Skeletal muscle tissue (tissue), 4 donors: ENCODE measurements around the gene TMEM94. TPM values are rescaled to one million over a fixed set of nuclear protein-coding genes. Genes with fewer than 3 reads are reported as not detected.

Experiments used
- H3K27ac ChIP-seq: one replicate; pipeline ENCODE4 v1.7.0; 2013; ENCODE audit warnings: mild to moderate bottlenecking, low read depth, low read length, inconsistent platforms
- H3K27me3 ChIP-seq, 3 donors: one replicate each; pipeline ENCODE4 v1.7.0; 2013; ENCODE audit warnings: low read length in 3 of 3; ENCODE audit not compliant: control insufficient read depth in 3 of 3, insufficient read depth in 3 of 3
- H3K36me3 ChIP-seq, 3 donors: one replicate each; pipeline ENCODE4 v1.7.0; 2013; ENCODE audit warnings: low read length in 3 of 3; ENCODE audit not compliant: control insufficient read depth in 3 of 3, insufficient read depth in 3 of 3
- H3K4me1 ChIP-seq, 3 donors: one replicate each; pipeline ENCODE4 v1.7.0; 2013; ENCODE audit warnings: low read length in 3 of 3, mild to moderate bottlenecking in 3 of 3; ENCODE audit not compliant: control insufficient read depth in 3 of 3, insufficient read depth in 3 of 3
- H3K4me3 ChIP-seq, 3 donors: one replicate each; pipeline ENCODE4 v1.7.0; 2013; ENCODE audit warnings: low read length in 3 of 3
- H3K9ac ChIP-seq, 3 donors: one replicate each; pipeline ENCODE4 v1.7.0; 2013; ENCODE audit warnings: low read length in 3 of 3, mild to moderate bottlenecking in 3 of 3, moderate library complexity in 2 of 3, low read depth in 1 of 3
- H3K9me3 ChIP-seq, 3 donors: one replicate each; pipeline ENCODE4 v1.7.0; 2013; ENCODE audit warnings: low read length in 3 of 3; ENCODE audit not compliant: control insufficient read depth in 3 of 3
- total RNA-seq: library from RNA; depleted of rRNA; stranded (reverse); fragments of >200 nt; gene quantifications from one replicate; pipeline ENCODE4 v1.2.3, GENCODE V29; 2014
- donor health status: Osteomylitis.

Gene TMEM94
- total RNA-seq, 1 donor from 2014 or later: 18.3 TPM

DNA sequence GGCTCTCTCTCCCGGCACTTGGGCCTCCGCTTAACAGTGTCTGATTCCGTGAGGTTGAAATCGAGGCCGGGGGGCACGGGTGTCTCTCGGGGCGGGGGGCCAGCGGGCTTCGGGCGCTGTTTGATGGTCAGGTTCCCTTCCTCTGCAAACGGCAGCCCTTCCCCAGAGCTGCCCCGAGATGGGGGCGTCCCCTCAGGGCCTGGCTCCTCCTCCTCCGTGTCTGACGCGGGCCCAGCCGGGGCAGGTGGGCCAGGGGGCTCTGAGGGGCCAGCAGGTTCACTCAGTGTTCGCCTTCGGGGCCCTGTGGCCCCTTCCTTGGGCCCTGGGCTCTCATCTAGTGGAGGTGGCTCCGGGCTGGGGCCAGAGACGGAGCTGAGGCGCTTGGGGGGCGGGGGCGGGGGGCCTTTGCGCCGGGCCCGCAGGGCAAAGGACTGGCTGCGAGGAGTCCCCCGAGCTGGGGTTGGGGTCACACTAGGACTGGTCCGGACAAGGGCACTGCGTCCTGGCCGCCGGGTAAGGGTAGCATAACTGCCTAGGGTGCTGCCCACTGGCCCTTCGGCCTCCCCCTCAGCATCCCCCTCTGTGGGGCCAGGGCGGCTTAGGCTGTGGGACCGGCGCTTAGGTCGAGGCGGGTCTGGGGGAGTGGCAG lies 45.8 kb downstream of the TMEM94 start:
- Histone ChIP-seq H3K27me3 (no peaks in the 10 kb centered on the region), H3K4me1 (peaks cover 20 to 46% (median 33%) of the 10 kb centered on the region in 3 donors), H3K27ac (peak overlapping the region; percentile 25), H3K36me3 (peaks cover 45 to 54% (median 47%) of the 10 kb centered on the region in 3 donors), H3K9ac (no peak overlapping the region), H3K4me3 (no peak overlapping the region), H3K9me3 (no peaks in the 10 kb centered on the region)

DNA sequence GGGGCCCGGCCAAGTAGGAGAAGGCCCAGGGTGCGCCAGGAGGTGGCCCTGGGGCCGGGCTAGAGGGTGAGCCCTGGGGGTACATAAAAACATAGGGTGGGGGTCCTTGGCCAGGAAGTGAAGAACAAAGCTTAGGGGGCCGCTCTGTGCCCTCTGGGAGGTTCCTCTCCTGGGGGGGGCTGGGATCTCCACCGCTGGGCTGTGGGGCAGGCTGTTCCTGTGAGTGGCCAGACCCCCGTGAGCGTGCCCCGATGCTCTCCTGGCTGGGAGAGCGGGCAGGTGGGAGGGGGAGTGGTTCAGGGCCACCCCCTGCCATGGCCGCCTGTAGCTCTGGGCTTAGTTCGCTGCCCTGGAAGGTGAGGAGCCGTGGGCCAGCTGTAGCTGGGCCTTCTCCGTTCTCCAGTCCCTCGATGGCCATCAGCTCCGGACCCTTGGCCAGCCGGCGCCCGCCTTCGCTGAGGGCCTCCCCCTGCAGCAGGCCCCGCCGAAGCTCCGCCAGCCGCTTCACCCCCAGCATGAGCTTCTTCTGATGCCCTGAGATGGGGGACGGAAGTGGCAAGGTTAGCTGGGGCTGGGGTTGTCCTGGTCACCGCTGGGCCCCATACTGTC lies 46.4 kb downstream of the TMEM94 start:
- Histone ChIP-seq H3K27me3 (no peaks in the 10 kb centered on the region), H3K9me3 (no peaks in the 10 kb centered on the region), H3K4me3 (no peak overlapping the region), H3K27ac (peak overlapping the region; percentile 25), H3K9ac (no peak overlapping the region), H3K36me3 (peaks cover 45 to 53% (median 46%) of the 10 kb centered on the region in 3 donors), H3K4me1 (peaks cover 20 to 46% (median 33%) of the 10 kb centered on the region in 3 donors)

DNA sequence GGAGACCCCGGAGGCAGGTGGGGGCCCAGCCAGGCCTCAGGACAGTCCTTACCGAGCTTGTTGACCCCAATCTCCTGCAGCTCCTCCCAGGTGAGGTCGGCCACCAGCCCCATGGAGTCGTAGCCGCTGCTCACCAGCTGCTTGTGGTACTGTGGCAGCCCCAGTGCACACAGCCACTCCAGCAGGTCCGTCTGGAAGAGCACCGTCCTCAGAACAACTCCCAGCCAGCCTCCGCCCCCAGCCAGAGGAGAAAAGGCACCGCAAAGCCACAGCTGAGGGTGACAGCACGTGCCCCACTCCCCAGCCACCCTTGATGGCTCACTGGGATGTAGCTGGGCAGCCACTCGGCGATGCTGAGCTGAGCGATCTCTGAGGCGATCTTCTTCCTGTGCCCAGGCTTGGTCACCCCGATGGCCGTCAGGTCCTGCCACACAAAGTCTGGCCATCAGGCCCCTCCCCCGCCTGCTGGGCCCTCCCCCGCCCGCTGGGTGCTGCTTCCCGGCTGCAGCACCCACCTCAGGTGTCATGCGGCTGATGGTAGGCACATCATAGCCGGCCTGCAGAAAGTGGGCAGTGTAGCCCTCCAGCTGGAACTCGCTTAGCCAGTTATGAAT lies 47.0 kb downstream of the TMEM94 start:
- H3K9ac ChIP-seq: no peak overlapping the region
- no peak overlapping the region for H3K27ac ChIP-seq
- peaks cover 22 to 45% (median 32%) of the 10 kb centered on the region in 3 donors for H3K4me1 ChIP-seq

DNA sequence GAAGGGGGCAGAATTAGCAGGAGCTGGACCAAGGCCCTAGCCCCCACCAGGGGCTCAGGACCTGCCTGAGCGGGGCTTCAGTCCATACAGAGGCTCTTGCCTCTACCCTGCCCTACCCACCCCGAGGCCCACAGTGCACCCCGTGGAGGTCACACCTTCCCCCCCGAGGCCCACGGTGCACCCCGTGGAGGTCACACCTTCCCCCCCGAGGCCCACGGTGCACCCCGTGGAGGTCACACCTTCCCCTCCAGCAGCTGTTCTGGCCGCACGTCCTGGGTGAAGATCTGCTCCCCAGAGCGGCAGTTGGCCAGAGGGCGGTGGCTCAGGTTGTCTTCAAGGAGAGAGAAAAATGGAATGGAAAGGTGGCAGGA lies 47.5 kb downstream of the TMEM94 start:
- Histone ChIP-seq H3K27ac (no peak overlapping the region), H3K36me3 (peaks cover 34 to 45% (median 39%) of the 10 kb centered on the region in 3 donors), H3K4me1 (peaks cover 23 to 45% (median 32%) of the 10 kb centered on the region in 3 donors), H3K27me3 (no peaks in the 10 kb centered on the region), H3K4me3 (no peak overlapping the region), H3K9me3 (no peaks in the 10 kb centered on the region), H3K9ac (no peak overlapping the region)

More for the DNA sequence above, 47.0 kb downstream of the TMEM94 start:
- Histone ChIP-seq H3K9me3 (no peaks in the 10 kb centered on the region), H3K27me3 (no peaks in the 10 kb centered on the region), H3K36me3 (peaks cover 39 to 48% (median 39%) of the 10 kb centered on the region in 3 donors), H3K4me3 (no peak overlapping the region)

DNA sequence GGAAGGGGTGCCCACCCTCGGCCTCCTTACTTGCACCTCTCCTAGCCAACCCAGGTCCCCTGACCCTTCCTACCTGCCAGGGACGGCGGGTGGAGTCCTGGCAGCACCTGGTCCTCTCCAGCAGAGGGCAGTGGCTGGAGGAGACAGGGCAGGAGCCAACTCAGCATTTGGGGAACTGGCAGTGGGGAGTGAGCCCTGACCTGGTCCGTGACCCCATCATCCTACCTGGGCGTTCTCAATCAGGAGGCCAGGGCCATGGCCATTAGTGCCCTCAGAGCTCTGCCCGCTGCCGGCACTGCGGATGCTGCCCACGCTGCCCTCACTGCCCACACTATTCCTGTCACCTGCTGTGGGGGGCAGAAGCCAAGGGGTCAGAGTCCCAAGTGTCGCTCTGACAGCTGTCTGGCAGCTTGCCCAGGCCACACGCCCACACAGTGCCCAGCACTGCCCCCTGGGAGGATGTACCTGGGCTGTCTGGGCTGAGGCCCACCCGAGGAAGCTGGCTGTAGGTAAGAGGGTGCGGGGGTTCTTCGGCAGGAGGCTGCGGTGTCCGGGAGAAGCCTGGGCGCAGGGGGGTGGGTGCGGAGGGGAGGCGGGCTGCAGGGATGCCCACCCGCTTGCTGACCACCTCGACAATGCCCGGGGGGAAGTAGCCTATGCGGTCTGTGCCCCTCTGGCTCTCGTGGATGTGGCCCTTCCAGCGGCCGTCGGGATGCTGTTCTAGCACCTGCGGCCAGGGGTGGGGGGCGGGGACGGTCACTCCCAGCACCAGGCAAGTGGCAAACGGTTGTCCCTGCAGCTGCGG lies 48.1 kb downstream of the TMEM94 start:
- Histone ChIP-seq H3K27me3 (no peaks in the 10 kb centered on the region), H3K9ac (no peak overlapping the region), H3K4me1 (peaks cover 26 to 45% (median 32%) of the 10 kb centered on the region in 3 donors), H3K36me3 (peaks cover 33 to 44% (median 36%) of the 10 kb centered on the region in 3 donors), H3K9me3 (no peaks in the 10 kb centered on the region), H3K27ac (no peak overlapping the region), H3K4me3 (no peak overlapping the region)

DNA sequence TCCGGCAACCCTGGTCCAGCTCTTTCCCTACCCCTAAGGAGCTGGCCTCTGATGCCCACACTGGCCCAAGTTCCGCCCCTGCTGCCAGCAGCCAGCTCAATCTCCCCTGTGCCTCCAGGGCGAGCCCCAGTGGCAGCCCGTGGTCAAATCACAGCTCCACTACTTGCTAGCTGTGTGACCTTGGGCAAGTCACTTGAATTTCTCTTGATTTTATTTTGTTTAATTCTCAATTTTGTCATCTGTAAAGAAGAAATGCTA lies 48.6 kb downstream of the TMEM94 start:
- Histone ChIP-seq H3K4me3 (no peak overlapping the region), H3K4me1 (peaks cover 28 to 48% (median 34%) of the 10 kb centered on the region in 3 donors), H3K9ac (no peak overlapping the region), H3K9me3 (no peaks in the 10 kb centered on the region), H3K27ac (no peak overlapping the region), H3K36me3 (peaks cover 34 to 41% (median 34%) of the 10 kb centered on the region in 3 donors), H3K27me3 (no peaks in the 10 kb centered on the region)

DNA sequence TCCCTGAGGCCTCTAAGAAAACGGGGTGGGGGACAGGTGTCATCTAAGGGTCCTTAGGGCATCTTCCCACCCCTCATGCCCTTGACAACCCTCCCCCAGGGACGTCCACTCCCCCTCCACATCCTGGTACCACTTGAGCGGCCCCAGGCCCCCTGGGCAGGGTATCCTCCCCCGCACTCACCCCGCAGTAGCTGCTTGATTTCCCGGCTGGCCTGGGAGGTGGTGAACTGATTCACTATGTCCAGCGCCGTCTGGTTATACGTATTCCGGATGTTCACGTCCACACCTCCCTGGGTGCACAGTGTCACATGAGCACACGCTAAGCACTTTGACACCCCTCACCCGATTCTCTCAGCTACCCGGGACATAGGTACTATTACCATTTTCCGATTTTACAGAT lies 49.2 kb downstream of the TMEM94 start:
- no peaks in the 10 kb centered on the region for H3K27me3 ChIP-seq
- peaks cover 30 to 37% (median 30%) of the 10 kb centered on the region in 3 donors for H3K36me3 ChIP-seq
- no peaks in the 10 kb centered on the region for H3K9me3 ChIP-seq
- no peak overlapping the region for H3K4me3 ChIP-seq
- peaks cover 27 to 49% (median 36%) of the 10 kb centered on the region in 3 donors for H3K4me1 ChIP-seq
- H3K27ac ChIP-seq: no peak overlapping the region
- no peak overlapping the region for H3K9ac ChIP-seq

DNA sequence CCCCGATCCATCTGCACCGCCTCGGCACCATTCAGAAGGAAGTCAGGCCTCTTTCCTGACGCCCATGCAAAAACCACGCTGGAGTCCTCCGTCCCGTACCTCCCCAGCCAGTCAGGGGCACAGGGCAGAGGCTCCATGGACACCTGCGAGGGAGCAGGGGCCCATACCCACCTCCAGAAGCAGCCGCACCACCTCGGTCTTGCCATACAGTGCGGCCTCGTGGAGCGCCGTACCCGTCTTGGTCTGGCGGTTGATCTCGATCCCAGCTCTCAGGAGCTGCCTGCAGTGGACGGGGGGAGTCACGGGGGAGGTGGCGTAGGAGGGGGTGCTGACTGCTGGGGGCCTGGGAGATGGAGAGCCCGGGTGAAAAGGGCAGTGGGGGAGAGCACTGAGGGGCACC lies 49.7 kb downstream of the TMEM94 start:
- no peak overlapping the region for H3K4me3 ChIP-seq
- H3K4me1 ChIP-seq: peaks cover 25 to 47% (median 33%) of the 10 kb centered on the region in 3 donors
- no peaks in the 10 kb centered on the region for H3K27me3 ChIP-seq
- H3K27ac ChIP-seq: no peak overlapping the region
- H3K9me3 ChIP-seq: no peaks in the 10 kb centered on the region
- no peak overlapping the region for H3K9ac ChIP-seq
- H3K36me3 ChIP-seq: peaks cover 26 to 36% (median 26%) of the 10 kb centered on the region in 3 donors

DNA sequence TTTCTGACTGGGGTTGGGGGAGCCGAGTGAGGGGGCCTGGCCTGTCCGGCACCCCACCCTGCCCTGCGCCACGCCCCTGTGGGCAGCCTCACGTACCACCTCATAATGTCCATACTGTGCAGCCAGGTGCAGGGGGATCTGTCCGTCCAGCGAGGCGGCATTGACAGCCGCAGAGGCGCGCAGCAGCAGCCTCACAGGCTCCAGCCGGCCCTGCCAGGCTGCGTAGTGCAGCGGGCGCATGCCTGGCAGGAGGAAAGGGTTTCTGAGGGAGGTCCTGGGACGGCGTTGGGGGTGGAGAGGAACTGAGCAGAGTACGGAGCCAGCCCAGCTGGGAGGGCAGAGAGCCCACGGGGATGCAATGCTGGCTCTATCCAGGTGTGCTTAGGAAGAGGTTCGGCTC lies 50.5 kb downstream of the TMEM94 start:
- Histone ChIP-seq H3K36me3 (peaks cover 28 to 38% (median 29%) of the 10 kb centered on the region in 3 donors), H3K9me3 (no peaks in the 10 kb centered on the region), H3K27me3 (no peaks in the 10 kb centered on the region), H3K4me3 (no peak overlapping the region), H3K27ac (no peak overlapping the region), H3K9ac (peak overlapping the region in 1 of 3 donors; percentile 25), H3K4me1 (peaks cover 26 to 48% (median 35%) of the 10 kb centered on the region in 3 donors)
